ENCODE measurements around the gene SPEF1. TPM values are rescaled to one million over a fixed set of nuclear protein-coding genes. Genes with fewer than 3 reads are reported as not detected.
A peak's percentile ranks its signal among the peaks of the same experiment; 100 is the strongest.

The SPEF1 gene
- polyA plus RNA-seq, 3 donors = 0.09 TPM; not detected in 2

DNA sequence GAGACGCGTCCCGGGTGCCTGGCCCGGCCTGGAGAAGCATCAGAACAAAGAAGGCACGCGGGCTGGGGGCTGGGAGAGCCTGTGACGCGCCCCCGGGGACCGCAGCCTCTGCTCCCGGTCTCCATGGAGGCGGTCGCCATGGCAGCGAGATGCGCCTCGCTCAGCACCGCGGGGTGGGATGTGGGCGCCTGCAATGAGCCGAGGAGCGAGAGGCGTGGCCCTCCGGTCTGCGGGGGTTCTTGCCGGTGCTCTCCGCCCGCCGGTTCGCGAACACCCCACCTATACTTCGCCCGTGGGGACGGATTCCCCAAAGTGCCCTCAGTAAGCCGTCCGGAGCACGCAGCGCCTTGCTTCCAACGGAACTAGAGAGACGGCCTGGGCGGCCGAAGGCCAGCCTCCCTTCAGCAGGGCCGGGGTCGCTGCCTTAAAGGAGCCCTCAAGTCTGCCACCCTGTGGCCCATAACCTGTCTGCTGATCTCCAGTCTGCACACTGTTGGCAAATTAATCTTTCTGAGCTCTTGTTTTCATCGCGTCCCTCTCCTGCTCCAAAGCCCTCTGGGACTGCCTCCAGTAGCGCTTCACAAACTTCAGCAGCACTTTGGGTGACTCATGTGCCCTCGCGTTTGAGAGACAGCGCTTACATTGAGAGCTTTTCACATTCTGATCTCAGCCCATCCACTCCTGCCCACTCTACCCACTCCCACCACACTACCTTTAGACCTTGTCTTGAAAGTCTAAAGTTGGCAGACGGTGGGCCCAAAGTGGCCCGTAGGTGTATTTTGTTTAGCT is 12.7 kb downstream of the SPEF1 start:
- Histone ChIP-seq H4K20me1 (ENCODE audit: insufficient read depth, low read length) (peaks cover 7% of the 10 kb centered on the region), H3K9me3 (replicated peaks in 1 of 2; ENCODE audit: control insufficient read depth in 1 of 2, insufficient read depth in 1 of 2, low read length in 2 of 2) (peaks cover 0 to 3% of the 10 kb centered on the region in 2 donors), H3K4me2 (replicated peaks; ENCODE audit: extremely low read depth, low read length, poor library complexity, severe bottlenecking) (peak overlapping the region; percentile 100), H3K27me3 (ENCODE audit: control insufficient read depth in 2 of 2, insufficient read depth in 2 of 2, low read length in 2 of 2) (no peaks in the 10 kb centered on the region), H3K9ac (ENCODE audit: insufficient read depth, low read length, poor library complexity, severe bottlenecking) (peak overlapping the region; percentile 69), H3K4me1 (ENCODE audit: control insufficient read depth in 1 of 2, insufficient read depth in 2 of 2, low read length in 2 of 2) (peaks cover 50 to 57% of the 10 kb centered on the region in 2 donors), H3K27ac (ENCODE audit: low read depth in 1 of 2, low read length in 2 of 2) (peak overlapping the region; percentile 83 to 91), H3K79me2 (ENCODE audit: insufficient read depth, low read length) (peaks cover 41% of the 10 kb centered on the region), H3K36me3 (replicated peaks in 1 of 2; ENCODE audit: control insufficient read depth in 1 of 2, insufficient read depth in 2 of 2, low read length in 2 of 2) (no peaks in the 10 kb centered on the region), H3K4me3 (replicated peaks in 1 of 3; ENCODE audit: low read depth in 2 of 3, low read length in 3 of 3) (peak overlapping the region; percentile 62 to 96 (median 83)), H2AFZ (ENCODE audit: insufficient read depth, low read depth, low read length, poor library complexity, severe bottlenecking) (peak overlapping the region; percentile 84)
- DNase-seq = peak; percentile 53 to 70 (median 70)
- WGBS (ENCODE audit: insufficient coverage) = under 1% methylated on average over 48 of the region's 51 CpGs
- Mint-ChIP-seq H3K27me3 (ENCODE audit: low read depth in 3 of 3) (peaks cover 0 to 2% (median 0%) of the 10 kb centered on the region in 3 donors), H3K9me3 (peaks cover 0 to 9% (median 5%) of the 10 kb centered on the region in 7 donors), H3K4me3 (peak overlapping the region; percentile 85 to 90), H3K27ac (peak overlapping the region; percentile 85 to 94 (median 90)), H3K36me3 (peaks cover 0 to 3% of the 10 kb centered on the region in 2 donors), H3K4me1 (peaks cover 52% of the 10 kb centered on the region)
- TF ChIP-seq, protein P1, sequence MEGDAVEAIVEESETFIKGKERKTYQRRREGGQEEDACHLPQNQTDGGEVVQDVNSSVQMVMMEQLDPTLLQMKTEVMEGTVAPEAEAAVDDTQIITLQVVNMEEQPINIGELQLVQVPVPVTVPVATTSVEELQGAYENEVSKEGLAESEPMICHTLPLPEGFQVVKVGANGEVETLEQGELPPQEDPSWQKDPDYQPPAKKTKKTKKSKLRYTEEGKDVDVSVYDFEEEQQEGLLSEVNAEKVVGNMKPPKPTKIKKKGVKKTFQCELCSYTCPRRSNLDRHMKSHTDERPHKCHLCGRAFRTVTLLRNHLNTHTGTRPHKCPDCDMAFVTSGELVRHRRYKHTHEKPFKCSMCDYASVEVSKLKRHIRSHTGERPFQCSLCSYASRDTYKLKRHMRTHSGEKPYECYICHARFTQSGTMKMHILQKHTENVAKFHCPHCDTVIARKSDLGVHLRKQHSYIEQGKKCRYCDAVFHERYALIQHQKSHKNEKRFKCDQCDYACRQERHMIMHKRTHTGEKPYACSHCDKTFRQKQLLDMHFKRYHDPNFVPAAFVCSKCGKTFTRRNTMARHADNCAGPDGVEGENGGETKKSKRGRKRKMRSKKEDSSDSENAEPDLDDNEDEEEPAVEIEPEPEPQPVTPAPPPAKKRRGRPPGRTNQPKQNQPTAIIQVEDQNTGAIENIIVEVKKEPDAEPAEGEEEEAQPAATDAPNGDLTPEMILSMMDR (IDR thresholded peaks at IDR 0.05) = peak; percentile 41
- intact Hi-C loops (cut with micrococcal nuclease) = loop anchor here (10.0 kb wide), 2 partner anchors 46 to 56 kb away; partner anchors contain the start of gene AP5S1 (in 1 of the 2)

DNA sequence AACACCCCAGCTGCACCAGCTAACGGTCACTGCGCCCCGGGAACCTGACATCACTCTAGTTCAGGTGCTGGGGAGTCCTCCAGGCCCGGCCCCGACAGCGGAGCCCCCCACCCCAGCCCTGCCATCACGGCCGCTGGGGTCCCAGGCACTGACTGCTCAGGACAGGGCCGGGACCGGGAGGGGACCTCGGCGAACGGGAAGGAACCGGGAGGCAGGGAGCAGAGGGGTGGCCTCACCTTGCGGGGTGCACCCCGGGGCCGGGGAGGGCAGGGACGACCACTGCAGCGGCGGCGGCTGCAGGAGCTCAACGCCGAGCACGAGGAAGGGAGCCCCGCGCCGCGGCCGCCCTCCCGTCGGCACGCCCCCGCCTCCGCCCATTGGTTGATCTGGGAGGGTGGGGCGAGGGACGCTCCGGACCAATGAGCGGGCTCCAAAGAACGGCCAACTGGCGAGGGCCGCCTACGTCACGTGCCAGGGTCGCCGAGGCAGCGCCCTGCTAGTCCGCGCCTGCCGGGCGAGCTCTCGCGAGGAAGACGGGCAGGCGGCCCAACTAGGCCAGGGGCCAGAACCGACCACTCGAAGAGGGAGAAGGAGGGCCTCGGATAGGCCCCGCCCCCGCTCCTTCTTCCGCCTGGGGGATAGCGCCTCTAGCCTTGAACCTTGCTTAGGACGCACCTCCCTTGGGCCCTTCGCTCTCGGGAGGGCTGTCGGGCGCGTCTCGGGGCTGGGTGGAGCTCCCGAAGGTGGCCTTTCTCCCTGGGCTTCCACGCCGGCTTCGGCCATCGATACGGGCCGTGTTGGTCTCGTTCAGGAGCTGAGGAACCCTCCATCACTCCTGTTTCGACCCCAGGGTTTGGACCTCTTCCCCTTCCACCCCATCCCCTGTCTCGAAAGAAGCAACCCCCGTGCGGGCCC is 13.6 kb downstream of the SPEF1 start, which contains the start of gene ADISSP:
ADISSP (minus strand) TSS at position 327 of the 915 bp plus-strand sequence. CDS start 7,653 bp downstream, outside the sequence.
- Mint-ChIP-seq H3K27me3 (ENCODE audit: low read depth in 3 of 3) (peaks cover 0 to 2% (median 0%) of the 10 kb centered on the region in 3 donors), H3K4me3 (peak within 1 kb of the TSS; percentile 85 to 95)

More for the DNA sequence above, 13.6 kb downstream of the SPEF1 start, which contains the start of gene ADISSP:
- Histone ChIP-seq H3K27me3 (ENCODE audit: control insufficient read depth in 2 of 2, insufficient read depth in 2 of 2, low read length in 2 of 2) (no peaks in the 10 kb centered on the region), H3K4me1 (ENCODE audit: control insufficient read depth in 1 of 2, insufficient read depth in 2 of 2, low read length in 2 of 2) (peaks cover 56 to 65% of the 10 kb centered on the region in 2 donors), H3K4me3 (replicated peaks in 1 of 3; ENCODE audit: low read depth in 2 of 3, low read length in 3 of 3) (peak within 1 kb of the TSS; percentile 85 to 96 (median 86)), H3K4me2 (replicated peaks; ENCODE audit: extremely low read depth, low read length, poor library complexity, severe bottlenecking) (peak within 1 kb of the TSS; percentile 100), H3K27ac (ENCODE audit: low read depth in 1 of 2, low read length in 2 of 2) (peak within 1 kb of the TSS; percentile 83 to 91), H2AFZ (ENCODE audit: insufficient read depth, low read depth, low read length, poor library complexity, severe bottlenecking) (peak within 1 kb of the TSS; percentile 84), H4K20me1 (ENCODE audit: insufficient read depth, low read length) (peaks cover 7% of the 10 kb centered on the region), H3K9me3 (replicated peaks in 1 of 2; ENCODE audit: control insufficient read depth in 1 of 2, insufficient read depth in 1 of 2, low read length in 2 of 2) (peaks cover 0 to 3% of the 10 kb centered on the region in 2 donors), H3K36me3 (replicated peaks in 1 of 2; ENCODE audit: control insufficient read depth in 1 of 2, insufficient read depth in 2 of 2, low read length in 2 of 2) (no peaks in the 10 kb centered on the region), H3K79me2 (ENCODE audit: insufficient read depth, low read length) (peaks cover 43% of the 10 kb centered on the region), H3K9ac (ENCODE audit: insufficient read depth, low read length, poor library complexity, severe bottlenecking) (peak within 1 kb of the TSS; percentile 69)
- intact Hi-C loops (cut with micrococcal nuclease) = loop anchor here (10.0 kb wide), 2 partner anchors 47 to 57 kb away; partner anchors contain the start of gene AP5S1 (in 1 of the 2)
- TF ChIP-seq, protein P1 (IDR thresholded peaks at IDR 0.05) = no peak
- Mint-ChIP-seq H3K27ac (peak within 1 kb of the TSS; percentile 85 to 94 (median 93)), H3K9me3 (peaks cover 0 to 9% (median 5%) of the 10 kb centered on the region in 7 donors), H3K36me3 (peaks cover 0 to 3% of the 10 kb centered on the region in 2 donors), H3K4me1 (peaks cover 59% of the 10 kb centered on the region)
- WGBS (ENCODE audit: insufficient coverage) = under 1% methylated on average over 74 of the region's 80 CpGs
- DNase-seq = peak; percentile 97 to 98 (median 97)
